ENCODE data around the gene COL20A1. TPM values are rescaled to one million over a fixed set of nuclear protein-coding genes. Genes with fewer than 3 reads are reported as not detected.
"Not testable (repeated sequence)": the region's sequence is repeated elsewhere in the genome, so short reads cannot be mapped to it uniquely, and the experiment has no call there.

The COL20A1 gene
- total RNA-seq: not detected

GRCh38 chr20:63292904-63293303 lies at the start of gene COL20A1:
TSS of gene COL20A1 (plus strand) at chr20:63293186. CDS start at chr20:63295108, 1,922 bp downstream.
- ATAC-seq (no peak), DNase-seq (no peak)
- no peak within 1 kb of the TSS for H3K4me3 Mint-ChIP-seq
- H3K9me3 Mint-ChIP-seq: no peaks in the 10 kb centered on the region
- peaks cover 7% of the 10 kb centered on the region for H3K4me1 Mint-ChIP-seq (ENCODE audit: low read depth)
- H3K36me3 Mint-ChIP-seq (ENCODE audit: insufficient read depth): peaks cover 4% of the 10 kb centered on the region
- peaks cover 5% of the 10 kb centered on the region for H3K27me3 Mint-ChIP-seq (ENCODE audit: low read depth)

- ATAC-seq: no peak
- Mint-ChIP-seq H3K36me3 (ENCODE audit: insufficient read depth) (no peaks in the 10 kb centered on the region), H3K4me1 (ENCODE audit: low read depth) (no peaks in the 10 kb centered on the region), H3K4me3 (no peak overlapping the region), H3K27me3 (ENCODE audit: low read depth) (peaks cover 29% of the 10 kb centered on the region), H3K9me3 (no peaks in the 10 kb centered on the region)
- DNase-seq: no peak
Measured at GRCh38 chr20:63243604-63244247, 49.3 kb upstream of the COL20A1 start.

GRCh38 chr20:63244468-63244867 lies 48.5 kb upstream of the COL20A1 start:
- Mint-ChIP-seq H3K9me3 (no peaks in the 10 kb centered on the region), H3K4me3 (no peak overlapping the region), H3K4me1 (ENCODE audit: low read depth) (no peaks in the 10 kb centered on the region), H3K27me3 (ENCODE audit: low read depth) (peaks cover 36% of the 10 kb centered on the region), H3K36me3 (ENCODE audit: insufficient read depth) (no peaks in the 10 kb centered on the region)
- DNase-seq (no peak), ATAC-seq (no peak)

GRCh38 chr20:63246490-63247288 lies 46.3 kb upstream of the COL20A1 start:
- H3K4me3 Mint-ChIP-seq: no peak overlapping the region
- H3K9me3 Mint-ChIP-seq: no peaks in the 10 kb centered on the region
- H3K27me3 Mint-ChIP-seq (ENCODE audit: low read depth): peaks cover 45% of the 10 kb centered on the region
- no peak for DNase-seq
- no peaks in the 10 kb centered on the region for H3K4me1 Mint-ChIP-seq (ENCODE audit: low read depth)
- no peak for ATAC-seq
- H3K36me3 Mint-ChIP-seq (ENCODE audit: insufficient read depth): no peaks in the 10 kb centered on the region

GRCh38 chr20:63247671-63248228 lies 45.2 kb upstream of the COL20A1 start:
- Mint-ChIP-seq H3K9me3 (no peaks in the 10 kb centered on the region), H3K27me3 (ENCODE audit: low read depth) (peaks cover 49% of the 10 kb centered on the region), H3K4me1 (ENCODE audit: low read depth) (no peaks in the 10 kb centered on the region), H3K4me3 (no peak overlapping the region), H3K36me3 (ENCODE audit: insufficient read depth) (no peaks in the 10 kb centered on the region)
- DNase-seq (no peak), ATAC-seq (no peak)

- DNase-seq: no peak
- no peaks in the 10 kb centered on the region for H3K9me3 Mint-ChIP-seq
- peaks cover 53% of the 10 kb centered on the region for H3K27me3 Mint-ChIP-seq (ENCODE audit: low read depth)
- H3K4me1 Mint-ChIP-seq (ENCODE audit: low read depth): peaks cover 2% of the 10 kb centered on the region
- no peaks in the 10 kb centered on the region for H3K36me3 Mint-ChIP-seq (ENCODE audit: insufficient read depth)
- ATAC-seq: no peak
- H3K4me3 Mint-ChIP-seq: no peak overlapping the region
Measured at GRCh38 chr20:63248835-63249591, 44.0 kb upstream of the COL20A1 start.

GRCh38 chr20:63249891-63250290 lies 43.1 kb upstream of the COL20A1 start:
- Mint-ChIP-seq H3K36me3 (ENCODE audit: insufficient read depth) (no peaks in the 10 kb centered on the region), H3K27me3 (ENCODE audit: low read depth) (peaks cover 52% of the 10 kb centered on the region), H3K9me3 (no peaks in the 10 kb centered on the region), H3K4me3 (no peak overlapping the region), H3K4me1 (ENCODE audit: low read depth) (peaks cover 2% of the 10 kb centered on the region)
- DNase-seq (no peak), ATAC-seq (no peak)

GRCh38 chr20:63251350-63251749 lies 41.6 kb upstream of the COL20A1 start:
- not testable (repeated sequence) for H3K9me3 Mint-ChIP-seq; H3K4me3 Mint-ChIP-seq; ATAC-seq; DNase-seq; H3K36me3 Mint-ChIP-seq (ENCODE audit: insufficient read depth); H3K4me1 Mint-ChIP-seq (ENCODE audit: low read depth)
- peaks cover 56% of the 10 kb centered on the region for H3K27me3 Mint-ChIP-seq (ENCODE audit: low read depth)

GRCh38 chr20:63252284-63252711 lies 40.7 kb upstream of the COL20A1 start:
- Mint-ChIP-seq H3K9me3 (no peaks in the 10 kb centered on the region), H3K36me3 (ENCODE audit: insufficient read depth) (no peaks in the 10 kb centered on the region), H3K4me1 (ENCODE audit: low read depth) (peaks cover 2% of the 10 kb centered on the region), H3K4me3 (no peak overlapping the region), H3K27me3 (ENCODE audit: low read depth) (peaks cover 62% of the 10 kb centered on the region)
- ATAC-seq (no peak), DNase-seq (no peak)

GRCh38 chr20:63253065-63253437 lies 39.9 kb upstream of the COL20A1 start:
- Mint-ChIP-seq H3K9me3 (no peaks in the 10 kb centered on the region), H3K27me3 (ENCODE audit: low read depth) (peaks cover 67% of the 10 kb centered on the region), H3K36me3 (ENCODE audit: insufficient read depth) (no peaks in the 10 kb centered on the region), H3K4me1 (ENCODE audit: low read depth) (peaks cover 2% of the 10 kb centered on the region), H3K4me3 (no peak overlapping the region)
- ATAC-seq: no peak
- no peak for DNase-seq

- Mint-ChIP-seq H3K9me3 (no peaks in the 10 kb centered on the region), H3K27me3 (ENCODE audit: low read depth) (peaks cover 66% of the 10 kb centered on the region), H3K4me3 (no peak overlapping the region)
Measured at GRCh38 chr20:63253438-63254231, 39.4 kb upstream of the COL20A1 start.

GRCh38 chr20:63254232-63254605 lies 38.8 kb upstream of the COL20A1 start, which contains the start of gene NKAIN4:
TSS of gene NKAIN4 (minus strand) at chr20:63254463. CDS start at chr20:63254450, 13 bp downstream.
- Mint-ChIP-seq H3K36me3 (ENCODE audit: insufficient read depth) (no peaks in the 10 kb centered on the region), H3K4me3 (no peak within 1 kb of the TSS), H3K9me3 (no peaks in the 10 kb centered on the region), H3K27me3 (ENCODE audit: low read depth) (peaks cover 65% of the 10 kb centered on the region), H3K4me1 (ENCODE audit: low read depth) (peaks cover 2% of the 10 kb centered on the region)
- no peak for ATAC-seq
- DNase-seq: no peak

More at GRCh38 chr20:63253438-63254231, 39.4 kb upstream of the COL20A1 start:
- peak; percentile 28 to 32 for ATAC-seq
- peaks cover 2% of the 10 kb centered on the region for H3K4me1 Mint-ChIP-seq (ENCODE audit: low read depth)
- no peaks in the 10 kb centered on the region for H3K36me3 Mint-ChIP-seq (ENCODE audit: insufficient read depth)
- no peak for DNase-seq

- peaks cover 2% of the 10 kb centered on the region for H3K4me1 Mint-ChIP-seq (ENCODE audit: low read depth)
- no peaks in the 10 kb centered on the region for H3K36me3 Mint-ChIP-seq (ENCODE audit: insufficient read depth)
- peaks cover 64% of the 10 kb centered on the region for H3K27me3 Mint-ChIP-seq (ENCODE audit: low read depth)
Measured at GRCh38 chr20:63254606-63255384, 38.2 kb upstream of the COL20A1 start.

More at GRCh38 chr20:63254606-63255384, 38.2 kb upstream of the COL20A1 start:
- H3K4me3 Mint-ChIP-seq: no peak overlapping the region
- no peaks in the 10 kb centered on the region for H3K9me3 Mint-ChIP-seq
- DNase-seq: no peak
- ATAC-seq: peak in 1 of 2 donors; percentile 7

All from activated T-cell treated with anti-CD3 and anti-CD28 coated beads, Interleukin-2, amount 50 U/mL, for 4 hours (primary cell).